ENCODE data around the gene LRIT2.
A peak's percentile ranks its signal among the peaks of the same experiment; 100 is the strongest.

Gene LRIT2

DNA sequence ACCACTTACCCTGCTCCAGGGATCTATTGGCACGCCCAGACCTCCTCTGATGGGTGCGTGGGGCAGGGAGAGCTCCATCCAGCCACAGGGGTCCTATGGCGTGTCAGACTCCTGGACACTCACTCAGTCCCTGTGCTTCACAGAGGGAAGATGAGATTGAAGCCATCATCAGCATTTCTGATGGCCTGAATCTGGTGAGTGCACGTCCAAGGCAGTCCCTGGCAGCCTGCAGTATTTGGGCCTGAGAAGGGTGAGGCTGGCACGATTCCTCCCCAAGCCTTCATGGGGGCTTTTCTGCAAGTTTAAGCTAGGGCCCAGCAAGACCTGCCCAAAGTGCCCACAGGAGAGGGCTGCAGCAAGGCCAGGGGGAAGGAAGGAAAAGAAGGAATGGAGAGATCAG, 27.7 kb downstream of the LRIT2 start:
- Histone ChIP-seq H4K91ac (ENCODE audit: low read length) (no peak overlapping the region), H4K8ac (ENCODE audit: low read length) (no peak overlapping the region), H2BK120ac (ENCODE audit: low read depth, low read length) (no peak overlapping the region), H3K79me1 (replicated peaks; ENCODE audit: low read length, poor library complexity, severe bottlenecking) (no peaks in the 10 kb centered on the region), H3K27ac (ENCODE audit: low read length, poor library complexity, severe bottlenecking) (no peak overlapping the region), H3K23ac (ENCODE audit: low read length in 2 of 2) (no peak overlapping the region), H2AFZ (ENCODE audit: low read depth, low read length) (no peak overlapping the region), H3K9me3 (ENCODE audit: control insufficient read depth, low read length) (no peaks in the 10 kb centered on the region), H3K4me2 (ENCODE audit: low read length, poor library complexity, severe bottlenecking) (no peak overlapping the region), H3K14ac (ENCODE audit: low read length in 2 of 2) (no peak overlapping the region), H3K4me3 (ENCODE audit: insufficient read depth in 1 of 2, low read depth in 1 of 2, low read length in 2 of 2) (no peak overlapping the region), H3K4me1 (ENCODE audit: control insufficient read depth, insufficient read depth, low read depth, low read length) (peaks cover 21% of the 10 kb centered on the region), H2BK15ac (ENCODE audit: low read depth, poor library complexity, severe bottlenecking) (no peak overlapping the region), H2AK5ac (ENCODE audit: low read length, severe bottlenecking) (no peak overlapping the region), H2BK12ac (ENCODE audit: low read length in 2 of 2) (no peak overlapping the region), H3K9ac (ENCODE audit: low read length) (no peak overlapping the region), H3K27me3 (ENCODE audit: control insufficient read depth in 1 of 2, insufficient read depth in 1 of 2, low read length in 2 of 2) (peaks cover 38 to 87% of the 10 kb centered on the region in 2 experiments), H2BK5ac (ENCODE audit: low read depth, low read length, poor library complexity, severe bottlenecking) (no peak overlapping the region), H3K18ac (ENCODE audit: low read depth in 1 of 2, low read length in 2 of 2) (no peak overlapping the region), H3K4ac (ENCODE audit: low read depth in 1 of 2, low read length in 2 of 2) (no peak overlapping the region), H3K36me3 (ENCODE audit: control insufficient read depth in 1 of 2, insufficient read depth in 2 of 2, low read depth in 1 of 2, low read length in 2 of 2) (no peaks in the 10 kb centered on the region)
- DNase-seq = no peak
- 84% methylated on average over 5 of the region's 5 CpGs for WGBS

DNA sequence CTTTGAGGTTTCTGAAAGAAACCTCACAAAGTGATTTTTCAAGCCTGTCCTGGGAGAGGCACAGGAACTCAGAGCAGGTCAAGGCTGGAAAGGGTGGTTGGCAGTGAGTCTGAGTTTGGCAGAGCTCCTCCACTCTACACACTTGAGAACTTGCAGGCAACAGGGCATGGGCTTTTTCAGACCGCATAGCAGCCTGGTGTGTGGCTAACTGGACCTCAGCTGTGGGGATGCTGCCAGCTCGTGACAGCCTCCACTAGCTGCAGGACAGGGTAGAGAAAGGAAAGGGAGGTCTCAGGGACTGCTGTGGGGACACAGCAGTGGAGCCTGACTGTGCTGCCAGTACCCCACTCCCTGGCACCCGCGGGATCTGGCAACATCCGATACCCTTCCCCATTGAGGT, 28.4 kb downstream of the LRIT2 start:
- Histone ChIP-seq H4K8ac (ENCODE audit: low read length) (no peak overlapping the region), H2AFZ (ENCODE audit: low read depth, low read length) (no peak overlapping the region), H3K36me3 (ENCODE audit: control insufficient read depth in 1 of 2, insufficient read depth in 2 of 2, low read depth in 1 of 2, low read length in 2 of 2) (no peaks in the 10 kb centered on the region), H3K9me3 (ENCODE audit: control insufficient read depth, low read length) (no peaks in the 10 kb centered on the region), H3K4me3 (ENCODE audit: insufficient read depth in 1 of 2, low read depth in 1 of 2, low read length in 2 of 2) (no peak overlapping the region), H3K79me1 (replicated peaks; ENCODE audit: low read length, poor library complexity, severe bottlenecking) (no peaks in the 10 kb centered on the region), H2BK120ac (ENCODE audit: low read depth, low read length) (no peak overlapping the region), H2BK15ac (ENCODE audit: low read depth, poor library complexity, severe bottlenecking) (no peak overlapping the region), H3K4me2 (ENCODE audit: low read length, poor library complexity, severe bottlenecking) (no peak overlapping the region), H2AK5ac (ENCODE audit: low read length, severe bottlenecking) (no peak overlapping the region), H3K9ac (ENCODE audit: low read length) (no peak overlapping the region), H3K4me1 (ENCODE audit: control insufficient read depth, insufficient read depth, low read depth, low read length) (peaks cover 21% of the 10 kb centered on the region), H2BK12ac (ENCODE audit: low read length in 2 of 2) (no peak overlapping the region), H3K18ac (ENCODE audit: low read depth in 1 of 2, low read length in 2 of 2) (no peak overlapping the region), H3K14ac (ENCODE audit: low read length in 2 of 2) (no peak overlapping the region), H3K23ac (ENCODE audit: low read length in 2 of 2) (no peak overlapping the region), H3K27ac (ENCODE audit: low read length, poor library complexity, severe bottlenecking) (no peak overlapping the region), H3K27me3 (ENCODE audit: control insufficient read depth in 1 of 2, insufficient read depth in 1 of 2, low read length in 2 of 2) (peaks cover 40 to 88% of the 10 kb centered on the region in 2 experiments), H3K4ac (ENCODE audit: low read depth in 1 of 2, low read length in 2 of 2) (no peak overlapping the region), H4K91ac (ENCODE audit: low read length) (no peak overlapping the region), H2BK5ac (ENCODE audit: low read depth, low read length, poor library complexity, severe bottlenecking) (no peak overlapping the region)
- 74% methylated on average over 2 of the region's 5 CpGs for WGBS
- no peak for DNase-seq

DNA sequence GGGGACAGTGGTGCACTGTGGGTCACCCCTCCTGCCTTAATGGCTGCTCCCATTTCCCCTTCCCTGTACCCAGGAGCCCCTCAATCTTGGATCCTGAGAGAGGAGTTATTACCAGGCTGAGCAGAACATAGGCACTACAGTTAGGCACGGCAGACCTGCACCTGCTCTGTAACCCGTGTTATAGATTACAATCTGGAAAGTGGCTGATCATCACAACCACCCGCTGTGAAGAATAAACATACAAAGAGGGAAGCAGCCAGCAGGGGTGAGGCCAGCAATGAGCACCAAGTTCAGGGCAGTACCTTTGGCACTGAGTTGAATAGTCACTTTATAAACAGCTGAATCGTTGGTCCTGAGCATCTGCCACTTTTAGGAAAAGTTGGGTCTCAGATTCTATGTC, 29.3 kb downstream of the LRIT2 start:
- peaks cover 42 to 90% of the 10 kb centered on the region in 2 experiments for H3K27me3 ChIP-seq (ENCODE audit: control insufficient read depth in 1 of 2, insufficient read depth in 1 of 2, low read length in 2 of 2)
- no peak overlapping the region for H3K23ac ChIP-seq (ENCODE audit: low read length in 2 of 2)
- no peak overlapping the region for H3K9ac ChIP-seq (ENCODE audit: low read length)
- H2BK5ac ChIP-seq (ENCODE audit: low read depth, low read length, poor library complexity, severe bottlenecking) = no peak overlapping the region
- no peak overlapping the region for H2AK5ac ChIP-seq (ENCODE audit: low read length, severe bottlenecking)
- H2BK15ac ChIP-seq (ENCODE audit: low read depth, poor library complexity, severe bottlenecking) = no peak overlapping the region
- no peaks in the 10 kb centered on the region for H3K36me3 ChIP-seq (ENCODE audit: control insufficient read depth in 1 of 2, insufficient read depth in 2 of 2, low read depth in 1 of 2, low read length in 2 of 2)
- H3K4ac ChIP-seq (ENCODE audit: low read depth in 1 of 2, low read length in 2 of 2) = no peak overlapping the region
- no peak overlapping the region for H4K91ac ChIP-seq (ENCODE audit: low read length)
- H3K9me3 ChIP-seq (ENCODE audit: control insufficient read depth, low read length) = no peaks in the 10 kb centered on the region
- no peak overlapping the region for H2AFZ ChIP-seq (ENCODE audit: low read depth, low read length)
- H3K79me1 ChIP-seq (replicated peaks; ENCODE audit: low read length, poor library complexity, severe bottlenecking) = no peaks in the 10 kb centered on the region
- no peak overlapping the region for H3K4me3 ChIP-seq (ENCODE audit: insufficient read depth in 1 of 2, low read depth in 1 of 2, low read length in 2 of 2)
- no peak for DNase-seq
- no peak overlapping the region for H3K27ac ChIP-seq (ENCODE audit: low read length, poor library complexity, severe bottlenecking)
- H2BK12ac ChIP-seq (ENCODE audit: low read length in 2 of 2) = no peak overlapping the region
- H3K4me1 ChIP-seq (ENCODE audit: control insufficient read depth, insufficient read depth, low read depth, low read length) = peaks cover 21% of the 10 kb centered on the region
- H4K8ac ChIP-seq (ENCODE audit: low read length) = no peak overlapping the region
- no peak overlapping the region for H2BK120ac ChIP-seq (ENCODE audit: low read depth, low read length)
- 66% methylated on average over 4 of the region's 4 CpGs for WGBS
- no peak overlapping the region for H3K18ac ChIP-seq (ENCODE audit: low read depth in 1 of 2, low read length in 2 of 2)
- H3K4me2 ChIP-seq (ENCODE audit: low read length, poor library complexity, severe bottlenecking) = no peak overlapping the region
- H3K14ac ChIP-seq (ENCODE audit: low read length in 2 of 2) = no peak overlapping the region

DNA sequence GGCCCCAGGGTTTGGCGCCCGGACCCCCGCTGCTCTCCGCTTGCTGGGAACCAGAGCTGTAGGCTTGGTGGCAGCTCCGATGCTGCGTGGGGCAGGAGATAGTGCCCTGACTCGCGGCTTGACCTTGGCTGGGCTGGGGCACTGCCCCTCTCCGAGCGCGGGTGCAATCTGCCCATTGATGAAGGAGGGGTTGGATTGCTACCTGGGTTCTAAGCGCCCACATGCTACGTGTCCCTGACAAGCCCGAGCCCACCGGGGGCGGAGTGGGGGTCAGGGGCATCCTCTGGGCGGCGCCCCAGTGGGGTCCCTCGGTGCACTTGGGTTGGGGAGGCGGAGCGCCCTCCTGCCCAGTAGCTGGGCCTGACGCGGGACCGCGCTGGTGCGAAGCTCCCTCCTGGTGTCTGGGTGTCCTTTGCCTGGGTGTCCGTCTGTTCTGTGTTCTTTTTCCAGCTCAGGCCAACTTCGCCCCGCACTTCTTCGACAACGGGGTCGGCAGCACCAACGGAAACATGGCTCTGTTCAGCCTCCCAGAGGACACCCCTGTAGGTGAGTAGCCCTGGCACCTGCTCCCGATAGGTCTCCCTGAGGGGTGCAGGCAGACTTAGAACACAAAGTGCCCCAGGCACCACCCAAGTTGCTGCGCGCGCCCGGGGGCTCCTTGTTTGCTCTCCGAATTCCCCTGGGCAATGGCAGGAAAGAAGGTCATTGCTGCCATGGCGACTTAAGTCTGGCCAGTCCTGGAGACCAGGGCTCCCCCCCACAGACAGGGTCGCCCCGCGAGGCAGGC, 30.1 kb downstream of the LRIT2 start:
- Histone ChIP-seq H3K27ac (ENCODE audit: low read length, poor library complexity, severe bottlenecking) (no peak overlapping the region), H2BK120ac (ENCODE audit: low read depth, low read length) (no peak overlapping the region), H2BK5ac (ENCODE audit: low read depth, low read length, poor library complexity, severe bottlenecking) (no peak overlapping the region), H3K4me3 (ENCODE audit: insufficient read depth in 1 of 2, low read depth in 1 of 2, low read length in 2 of 2) (no peak overlapping the region), H2AK5ac (ENCODE audit: low read length, severe bottlenecking) (no peak overlapping the region), H3K4me1 (ENCODE audit: control insufficient read depth, insufficient read depth, low read depth, low read length) (peaks cover 21% of the 10 kb centered on the region), H3K27me3 (ENCODE audit: control insufficient read depth in 1 of 2, insufficient read depth in 1 of 2, low read length in 2 of 2) (peaks cover 47 to 85% of the 10 kb centered on the region in 2 experiments), H2AFZ (ENCODE audit: low read depth, low read length) (no peak overlapping the region), H2BK15ac (ENCODE audit: low read depth, poor library complexity, severe bottlenecking) (no peak overlapping the region), H4K91ac (ENCODE audit: low read length) (peak overlapping the region; percentile 18), H4K8ac (ENCODE audit: low read length) (no peak overlapping the region), H3K14ac (ENCODE audit: low read length in 2 of 2) (no peak overlapping the region), H3K4me2 (ENCODE audit: low read length, poor library complexity, severe bottlenecking) (peak overlapping the region; percentile 99), H3K18ac (ENCODE audit: low read depth in 1 of 2, low read length in 2 of 2) (no peak overlapping the region), H3K23ac (ENCODE audit: low read length in 2 of 2) (peak overlapping the region in 1 of 2 experiments; percentile 46), H3K4ac (ENCODE audit: low read depth in 1 of 2, low read length in 2 of 2) (no peak overlapping the region), H3K9me3 (ENCODE audit: control insufficient read depth, low read length) (no peaks in the 10 kb centered on the region), H3K36me3 (ENCODE audit: control insufficient read depth in 1 of 2, insufficient read depth in 2 of 2, low read depth in 1 of 2, low read length in 2 of 2) (no peaks in the 10 kb centered on the region), H3K9ac (ENCODE audit: low read length) (no peak overlapping the region), H2BK12ac (ENCODE audit: low read length in 2 of 2) (no peak overlapping the region), H3K79me1 (replicated peaks; ENCODE audit: low read length, poor library complexity, severe bottlenecking) (no peaks in the 10 kb centered on the region)
- 48% methylated on average over 42 of the region's 43 CpGs for WGBS
- DNase-seq = no peak

All from mesenchymal stem cell (in vitro differentiated cells and primary cell).